Fibroblast of mammary gland (primary cell): Measurements from ENCODE around the gene IFNA1.

ENCODE experiments used
- DNase-seq: peaks from one replicate; pipeline ENCODE4 v3.0.0-alpha.2; 2010; ENCODE audit warnings: low read depth
- H3K4me3 ChIP-seq: 2 replicates; pipeline ENCODE4 v1.5.1; 2011; ENCODE audit warnings: low read depth, mild to moderate bottlenecking, low read length, moderate library complexity; ENCODE audit not compliant: control insufficient read depth
- TF ChIP-seq, protein P1 (sequence below): conservative IDR thresholded peaks from 2 replicates; pipeline ENCODE4 v1.5.1; 2011; ENCODE audit warnings: low read depth, low read length, inconsistent platforms; ENCODE audit not compliant: control insufficient read depth, insufficient read depth

Gene IFNA1

DNA sequence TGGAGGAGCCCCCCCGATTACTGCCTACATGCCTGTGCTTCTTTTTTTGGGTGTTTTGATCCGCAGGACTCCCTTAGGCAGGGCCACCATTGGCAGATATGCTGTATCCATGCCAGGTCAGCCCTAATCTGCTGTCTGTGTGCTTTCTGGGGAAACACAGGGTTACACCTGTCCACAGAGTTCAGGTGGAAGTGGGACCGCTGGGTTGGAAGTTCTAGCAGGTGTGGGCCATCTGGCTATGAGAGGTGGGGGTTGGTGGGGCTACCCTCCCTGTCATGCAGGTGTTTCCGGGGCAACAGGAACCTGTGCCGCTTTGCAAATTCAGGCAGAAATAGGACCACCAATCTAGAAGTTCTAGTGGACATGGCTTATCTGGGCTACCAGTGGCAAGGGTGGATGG, 24.9 kb downstream of the IFNA1 start:
- no peak for DNase-seq
- TF ChIP-seq, protein P1, sequence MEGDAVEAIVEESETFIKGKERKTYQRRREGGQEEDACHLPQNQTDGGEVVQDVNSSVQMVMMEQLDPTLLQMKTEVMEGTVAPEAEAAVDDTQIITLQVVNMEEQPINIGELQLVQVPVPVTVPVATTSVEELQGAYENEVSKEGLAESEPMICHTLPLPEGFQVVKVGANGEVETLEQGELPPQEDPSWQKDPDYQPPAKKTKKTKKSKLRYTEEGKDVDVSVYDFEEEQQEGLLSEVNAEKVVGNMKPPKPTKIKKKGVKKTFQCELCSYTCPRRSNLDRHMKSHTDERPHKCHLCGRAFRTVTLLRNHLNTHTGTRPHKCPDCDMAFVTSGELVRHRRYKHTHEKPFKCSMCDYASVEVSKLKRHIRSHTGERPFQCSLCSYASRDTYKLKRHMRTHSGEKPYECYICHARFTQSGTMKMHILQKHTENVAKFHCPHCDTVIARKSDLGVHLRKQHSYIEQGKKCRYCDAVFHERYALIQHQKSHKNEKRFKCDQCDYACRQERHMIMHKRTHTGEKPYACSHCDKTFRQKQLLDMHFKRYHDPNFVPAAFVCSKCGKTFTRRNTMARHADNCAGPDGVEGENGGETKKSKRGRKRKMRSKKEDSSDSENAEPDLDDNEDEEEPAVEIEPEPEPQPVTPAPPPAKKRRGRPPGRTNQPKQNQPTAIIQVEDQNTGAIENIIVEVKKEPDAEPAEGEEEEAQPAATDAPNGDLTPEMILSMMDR = no peak
- no peak overlapping the region for H3K4me3 ChIP-seq

DNA sequence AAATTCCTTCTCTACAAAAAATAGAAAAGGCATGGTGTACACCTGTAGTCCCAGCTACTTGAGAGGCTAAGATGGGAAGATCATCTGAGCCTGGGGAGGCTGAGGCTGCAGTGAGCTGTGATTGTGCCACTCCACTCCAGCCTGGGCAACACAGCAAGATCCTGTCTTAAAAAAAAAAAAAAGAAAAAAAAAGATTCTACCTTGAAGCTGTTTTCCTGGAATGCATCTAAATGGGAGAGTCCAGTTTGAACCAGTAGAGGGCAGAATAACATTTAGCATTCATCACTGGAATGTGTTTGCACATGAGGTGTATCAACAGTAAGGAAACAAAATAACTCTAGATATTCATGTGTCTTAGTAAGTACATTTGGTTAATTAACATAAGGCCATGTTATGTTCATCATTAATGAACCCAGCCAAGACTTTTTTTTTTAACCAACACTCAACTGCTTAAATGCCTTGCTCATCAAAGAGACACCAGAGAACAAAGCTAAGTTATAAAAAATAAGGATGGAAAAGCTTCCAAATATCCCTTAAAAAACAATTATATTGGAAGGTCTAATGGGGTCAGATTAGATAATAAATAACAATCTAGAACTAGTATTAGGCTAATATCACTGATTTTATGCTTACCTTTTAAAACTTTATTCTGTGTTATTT, 25.8 kb downstream of the IFNA1 start:
- TF ChIP-seq, protein P1 = peak; percentile 81
- peak; percentile 69 for DNase-seq
- no peak overlapping the region for H3K4me3 ChIP-seq

DNA sequence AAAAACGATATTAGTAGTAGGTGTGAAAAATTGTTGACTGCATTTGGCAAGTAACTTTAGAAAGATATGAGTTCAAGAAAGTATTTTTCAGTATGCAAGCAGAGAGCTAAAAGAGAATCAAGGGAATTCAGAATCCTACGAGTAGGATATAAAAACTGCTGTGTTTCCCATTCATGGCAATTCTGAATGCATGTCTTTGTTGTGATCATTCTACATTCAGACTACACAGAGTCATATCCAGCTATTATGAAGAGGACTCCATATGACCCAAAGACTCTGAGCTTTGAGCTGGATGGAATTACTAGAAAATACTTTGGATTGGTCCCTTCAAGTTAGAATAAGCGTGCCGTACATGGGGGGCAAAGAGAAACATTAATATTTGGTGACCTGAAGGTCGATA, 29.9 kb downstream of the IFNA1 start:
- TF ChIP-seq, protein P1 = no peak
- DNase-seq = no peak
- no peak overlapping the region for H3K4me3 ChIP-seq

DNA sequence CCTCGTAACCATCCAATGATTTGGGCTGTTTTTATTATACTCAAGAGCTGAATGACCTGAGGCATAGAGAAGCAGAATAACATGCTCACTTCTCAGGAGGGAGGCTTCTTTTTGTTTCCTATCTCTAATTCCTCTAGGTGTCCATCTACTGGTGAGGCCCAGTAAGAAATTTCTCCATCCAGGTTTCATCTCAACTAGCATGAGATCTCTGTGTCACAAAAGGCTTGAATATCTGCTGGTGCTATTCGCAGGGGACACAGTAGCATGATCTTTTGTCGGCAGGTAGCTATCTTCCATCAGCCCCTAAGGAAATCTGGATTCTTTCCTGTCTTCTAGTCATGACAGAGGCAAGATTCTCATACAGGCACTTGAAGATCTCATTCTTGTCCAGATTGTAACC, 33.0 kb downstream of the IFNA1 start:
- TF ChIP-seq, protein P1 = peak; percentile 13
- DNase-seq = no peak

DNA sequence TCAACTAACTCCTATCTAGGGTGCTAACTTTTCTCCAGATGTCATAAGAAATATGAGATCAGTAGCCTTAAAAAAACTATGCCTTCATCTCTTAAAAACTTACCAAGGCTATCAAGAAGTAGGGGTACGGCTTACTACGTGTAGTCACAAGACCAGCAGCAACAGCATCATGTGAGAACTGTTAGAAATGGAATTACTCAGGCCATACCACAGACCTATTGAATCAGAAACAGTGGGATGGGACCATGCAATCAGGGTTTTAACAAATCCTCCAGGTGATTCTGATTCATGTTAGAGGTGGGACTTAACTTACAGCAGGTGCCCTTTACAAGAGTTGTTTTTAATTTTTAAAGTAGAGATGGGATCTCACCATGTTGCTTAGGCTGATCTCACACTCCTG, 37.2 kb downstream of the IFNA1 start:
- DNase-seq = no peak
- TF ChIP-seq, protein P1 = no peak
- no peak overlapping the region for H3K4me3 ChIP-seq

More for the DNA sequence above, 33.0 kb downstream of the IFNA1 start:
- no peak overlapping the region for H3K4me3 ChIP-seq

DNA sequence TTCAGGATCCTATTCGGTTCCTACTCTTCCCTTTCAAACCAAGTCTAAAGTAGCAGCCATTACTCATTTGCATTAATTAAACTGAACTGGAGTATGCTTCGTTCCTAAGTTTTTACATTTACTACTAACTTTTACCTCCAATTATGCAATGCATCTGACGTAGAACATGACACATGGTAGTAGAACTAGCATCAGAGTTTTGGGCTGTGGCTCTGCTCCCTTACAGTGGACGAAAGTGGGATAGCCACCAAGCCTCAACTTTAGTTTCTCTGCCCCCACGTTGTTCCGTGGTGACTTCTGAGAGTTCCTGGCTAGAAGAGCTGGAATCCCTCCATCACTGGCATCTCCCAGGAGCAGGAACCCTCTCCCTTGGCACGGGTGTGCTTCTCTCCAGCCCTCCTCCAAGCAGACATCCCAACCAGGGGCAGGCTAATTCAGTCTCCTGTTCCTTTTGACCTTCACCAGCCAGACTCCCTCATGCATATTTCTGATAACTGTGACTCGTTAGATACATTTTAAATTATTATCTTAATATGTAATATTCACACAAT, 39.0 kb downstream of the IFNA1 start:
- TF ChIP-seq, protein P1 = no peak
- peak; percentile 62 for DNase-seq
- H3K4me3 ChIP-seq = no peak overlapping the region
